ENCODE results near the gene LIN7A. TPM values are rescaled to one million over a fixed set of nuclear protein-coding genes. Genes with fewer than 3 reads are reported as not detected.

The LIN7A gene
- total RNA-seq, 4 donors from 2014 or later: 7.4 to 31.0 (median 9.0) TPM

DNA sequence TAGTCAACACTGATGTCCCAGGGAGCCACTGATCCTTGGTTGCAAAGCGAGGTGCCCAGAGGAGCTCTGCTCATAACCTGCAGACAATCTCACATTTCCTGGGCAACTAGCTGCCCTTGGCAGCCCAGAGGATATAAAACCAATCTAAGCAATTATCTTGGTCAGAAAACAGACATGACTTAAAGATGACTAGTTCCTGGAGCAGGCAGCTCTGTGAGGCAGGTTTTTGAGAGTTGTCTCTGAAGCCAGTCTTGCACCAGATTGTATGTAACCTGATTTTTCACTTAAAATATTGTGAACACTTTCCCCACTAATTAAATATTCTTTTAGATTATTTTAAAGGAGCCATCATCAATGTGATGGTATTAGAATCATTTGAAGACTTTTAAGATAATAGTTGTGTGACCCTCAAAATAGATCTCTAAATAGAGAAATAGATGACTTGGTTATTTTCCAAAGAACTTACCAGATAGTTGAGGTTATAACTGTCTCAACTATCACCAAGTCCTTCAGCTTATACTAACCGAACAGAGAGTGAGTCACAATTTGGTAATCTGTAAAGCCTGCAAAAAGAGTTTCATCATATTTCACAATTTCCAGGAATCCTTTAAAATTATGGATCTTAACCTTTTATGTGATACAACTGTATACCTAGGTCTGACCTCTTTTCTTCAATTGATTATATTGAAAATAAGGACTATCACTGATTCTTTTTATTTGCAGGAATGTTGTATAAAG is 75.9 kb downstream of the LIN7A start:
- Histone ChIP-seq H3K36me3 (no peaks in the 10 kb centered on the region), H3K27me3 (no peaks in the 10 kb centered on the region), H3K4me1 (no peaks in the 10 kb centered on the region), H3K9me3 (no peaks in the 10 kb centered on the region), H3K27ac (no peak overlapping the region), H3K4me3 (no peak overlapping the region)
- TF ChIP-seq POLR2A (IDR thresholded peaks at IDR 0.05): no peak
- no peak for TF ChIP-seq POLR2AphosphoS5 (IDR thresholded peaks at IDR 0.05)
- TF ChIP-seq, protein P1, sequence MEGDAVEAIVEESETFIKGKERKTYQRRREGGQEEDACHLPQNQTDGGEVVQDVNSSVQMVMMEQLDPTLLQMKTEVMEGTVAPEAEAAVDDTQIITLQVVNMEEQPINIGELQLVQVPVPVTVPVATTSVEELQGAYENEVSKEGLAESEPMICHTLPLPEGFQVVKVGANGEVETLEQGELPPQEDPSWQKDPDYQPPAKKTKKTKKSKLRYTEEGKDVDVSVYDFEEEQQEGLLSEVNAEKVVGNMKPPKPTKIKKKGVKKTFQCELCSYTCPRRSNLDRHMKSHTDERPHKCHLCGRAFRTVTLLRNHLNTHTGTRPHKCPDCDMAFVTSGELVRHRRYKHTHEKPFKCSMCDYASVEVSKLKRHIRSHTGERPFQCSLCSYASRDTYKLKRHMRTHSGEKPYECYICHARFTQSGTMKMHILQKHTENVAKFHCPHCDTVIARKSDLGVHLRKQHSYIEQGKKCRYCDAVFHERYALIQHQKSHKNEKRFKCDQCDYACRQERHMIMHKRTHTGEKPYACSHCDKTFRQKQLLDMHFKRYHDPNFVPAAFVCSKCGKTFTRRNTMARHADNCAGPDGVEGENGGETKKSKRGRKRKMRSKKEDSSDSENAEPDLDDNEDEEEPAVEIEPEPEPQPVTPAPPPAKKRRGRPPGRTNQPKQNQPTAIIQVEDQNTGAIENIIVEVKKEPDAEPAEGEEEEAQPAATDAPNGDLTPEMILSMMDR (IDR thresholded peaks at IDR 0.05): no peak
- TF ChIP-seq EP300 (IDR thresholded peaks at IDR 0.05; ENCODE audit: low read depth): no peak
- intact Hi-C loops (cut with DNase I; ENCODE audit: low total_unique reads) (no loop called here), in situ Hi-C loops (cut with MboI; ENCODE audit: low pct_ligation_motif_present in 1 of 4, low pct_unique_long_range_greater_than_20kb in 1 of 4, low sequenced_read_pairs in 3 of 4) (no loop called here)
- 46 to 90% methylated on average over 1 to 2 of the region's 2 CpGs for WGBS, 2 donors (ENCODE audit: low coverage in 1 of 2)
- DNase-seq: no peak

GRCh38 chr12:80860928-80861327 is 76.8 kb downstream of the LIN7A start:
- no peaks in the 10 kb centered on the region for H3K27me3 ChIP-seq
- no peak overlapping the region for H3K4me3 ChIP-seq
- intact Hi-C loops (cut with DNase I; ENCODE audit: low total_unique reads) (no loop called here), in situ Hi-C loops (cut with MboI; ENCODE audit: low pct_ligation_motif_present in 1 of 4, low pct_unique_long_range_greater_than_20kb in 1 of 4, low sequenced_read_pairs in 3 of 4) (no loop called here)
- no peaks in the 10 kb centered on the region for H3K36me3 ChIP-seq
- TF ChIP-seq POLR2AphosphoS5 (IDR thresholded peaks at IDR 0.05): no peak
- TF ChIP-seq EP300 (IDR thresholded peaks at IDR 0.05; ENCODE audit: low read depth): no peak
- no peak for TF ChIP-seq POLR2A (IDR thresholded peaks at IDR 0.05)
- TF ChIP-seq, protein P1 (IDR thresholded peaks at IDR 0.05): no peak
- no peak overlapping the region for H3K27ac ChIP-seq
- 79 to 89% methylated on average over 4 to 5 of the region's 5 CpGs for WGBS, 2 donors (ENCODE audit: low coverage in 1 of 2)
- H3K4me1 ChIP-seq: no peaks in the 10 kb centered on the region
- no peaks in the 10 kb centered on the region for H3K9me3 ChIP-seq
- no peak for DNase-seq

GRCh38 chr12:80860206-80860605 is 77.5 kb downstream of the LIN7A start:
- in situ Hi-C loops (cut with MboI; ENCODE audit: low pct_ligation_motif_present in 1 of 4, low pct_unique_long_range_greater_than_20kb in 1 of 4, low sequenced_read_pairs in 3 of 4): no loop called here
- TF ChIP-seq POLR2AphosphoS5 (IDR thresholded peaks at IDR 0.05) (no peak), EP300 (IDR thresholded peaks at IDR 0.05; ENCODE audit: low read depth) (no peak)
- no peaks in the 10 kb centered on the region for H3K27me3 ChIP-seq
- H3K36me3 ChIP-seq: no peaks in the 10 kb centered on the region
- H3K4me3 ChIP-seq: no peak overlapping the region
- WGBS, 2 donors (ENCODE audit: low coverage in 1 of 2): 72 to 88% methylated on average over 1 to 2 of the region's 2 CpGs
- intact Hi-C loops (cut with DNase I; ENCODE audit: low total_unique reads): no loop called here
- H3K9me3 ChIP-seq: no peaks in the 10 kb centered on the region
- H3K27ac ChIP-seq: no peak overlapping the region
- no peaks in the 10 kb centered on the region for H3K4me1 ChIP-seq
- no peak for DNase-seq

DNA sequence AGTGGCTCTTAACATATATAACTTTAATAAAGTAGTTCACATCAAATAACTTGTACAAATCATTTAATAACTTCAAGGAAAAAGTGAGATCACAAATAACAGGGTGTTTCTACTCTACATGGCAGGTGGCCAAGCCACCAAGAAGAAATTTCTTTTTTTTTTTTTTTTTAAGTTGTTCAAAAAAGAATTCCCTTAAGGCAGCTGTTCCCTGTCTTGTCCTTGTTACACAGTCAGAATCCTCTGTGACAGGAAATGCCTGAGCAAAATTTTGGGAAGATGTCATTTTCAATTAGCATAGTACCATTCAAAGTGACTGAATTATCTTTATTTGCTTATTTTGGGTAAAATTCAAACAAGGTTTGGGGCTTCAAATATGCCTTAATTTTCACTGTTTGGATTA is 79.4 kb downstream of the LIN7A start:
- intact Hi-C loops (cut with DNase I; ENCODE audit: low total_unique reads): no loop called here
- Histone ChIP-seq H3K27me3 (no peaks in the 10 kb centered on the region), H3K4me3 (no peak overlapping the region), H3K9me3 (no peaks in the 10 kb centered on the region), H3K4me1 (no peaks in the 10 kb centered on the region), H3K27ac (no peak overlapping the region), H3K36me3 (no peaks in the 10 kb centered on the region)
- no peak for DNase-seq
- in situ Hi-C loops (cut with MboI; ENCODE audit: low pct_ligation_motif_present in 1 of 4, low pct_unique_long_range_greater_than_20kb in 1 of 4, low sequenced_read_pairs in 3 of 4): no loop called here
- no peak for TF ChIP-seq EP300 (IDR thresholded peaks at IDR 0.05; ENCODE audit: low read depth)
- no peak for TF ChIP-seq POLR2A (IDR thresholded peaks at IDR 0.05)
- TF ChIP-seq, protein P1 (IDR thresholded peaks at IDR 0.05): no peak
- TF ChIP-seq POLR2AphosphoS5 (IDR thresholded peaks at IDR 0.05): no peak

GRCh38 chr12:80857311-80857710 is 80.4 kb downstream of the LIN7A start:
- Histone ChIP-seq H3K36me3 (no peaks in the 10 kb centered on the region), H3K4me1 (no peaks in the 10 kb centered on the region), H3K27ac (no peak overlapping the region), H3K4me3 (no peak overlapping the region), H3K27me3 (no peaks in the 10 kb centered on the region), H3K9me3 (no peaks in the 10 kb centered on the region)
- intact Hi-C loops (cut with DNase I; ENCODE audit: low total_unique reads): no loop called here
- DNase-seq: no peak
- in situ Hi-C loops (cut with MboI; ENCODE audit: low pct_ligation_motif_present in 1 of 4, low pct_unique_long_range_greater_than_20kb in 1 of 4, low sequenced_read_pairs in 3 of 4): no loop called here
- WGBS, 2 donors (ENCODE audit: low coverage in 1 of 2): 83 to 100% methylated on average over 1 of the region's 1 CpG
- no peak for TF ChIP-seq POLR2A (IDR thresholded peaks at IDR 0.05)
- no peak for TF ChIP-seq POLR2AphosphoS5 (IDR thresholded peaks at IDR 0.05)
- TF ChIP-seq EP300 (IDR thresholded peaks at IDR 0.05; ENCODE audit: low read depth): no peak
- TF ChIP-seq, protein P1 (IDR thresholded peaks at IDR 0.05): no peak

Measured in transverse colon (tissue), 4 donors.